HFFc6 (cell line): ENCODE results near the gene LYPLAL1. TPM values are rescaled to one million over a fixed set of nuclear protein-coding genes. Genes with fewer than 3 reads are reported as not detected.

Source experiments
- DNase-seq: peaks from one replicate; pipeline ENCODE4 v3.0.0-alpha.2; 2018
- H3K27ac Mint-ChIP-seq: 2 replicates; pipeline ENCODE4 v1.8.0; 2020; ENCODE audit warnings: mild to moderate bottlenecking, mixed read lengths
- H3K27me3 Mint-ChIP-seq: 2 replicates; pipeline ENCODE4 v1.8.0; 2021; ENCODE audit warnings: mild to moderate bottlenecking, moderate library complexity, mixed read lengths; ENCODE audit not compliant: insufficient read depth
- H3K36me3 Mint-ChIP-seq: 2 replicates; pipeline ENCODE4 v1.8.0; 2021; ENCODE audit warnings: low read depth, mixed read lengths
- H3K4me1 Mint-ChIP-seq: 2 replicates; pipeline ENCODE4 v1.8.0; 2020; ENCODE audit warnings: low read depth, mixed read lengths
- H3K4me3 Mint-ChIP-seq: 2 replicates; pipeline ENCODE4 v1.8.0; 2020; ENCODE audit warnings: mild to moderate bottlenecking, moderate library complexity, mixed read lengths
- H3K9me3 Mint-ChIP-seq: 2 replicates; pipeline ENCODE4 v1.8.0; 2020; ENCODE audit warnings: mild to moderate bottlenecking, mixed read lengths
- long read RNA-seq: library from polyadenylated mRNA; unstranded; transcript quantifications from one replicate; pipeline ENCODE4 v2.0.0, GENCODE V29; 2019
- total RNA-seq, 6 experiments: library from RNA; stranded (reverse); fragmentation: NEBNext Ultra II Directional; extraction: Animal tissue kit (Norgen Biotek cat#: 25700); gene quantifications; 2 replicates in 1 of 6; 3 replicates in 5 of 6; pipeline ENCODE4 v1.2.3, GENCODE V29; 2021
- TF ChIP-seq, protein P1 (sequence below): fragments of 200-600 bp; sonication (generic); IDR thresholded peaks from 2 replicates; pipeline ENCODE4 v1.5.0; 2021; ENCODE audit warnings: antibody characterized with exemption, mild to moderate bottlenecking

LYPLAL1 gene
- 10 to 100 TPM; 20.5 to 28.1 (median 22.3) TPM for total RNA-seq
- long read RNA-seq, transcript LYPLAL1-202 (5 exons, 1,898 nt) = major isoform, 24 of 35 reads
- long read RNA-seq, transcript LYPLAL1-203 (4 exons, 1,703 nt) = minor isoform, 5 of 35 reads
- long read RNA-seq, partial matches to known transcripts = 1 of 35 reads
- long read RNA-seq, other reads (novel, unspliced or antisense) = 0 of 35 reads

DNA sequence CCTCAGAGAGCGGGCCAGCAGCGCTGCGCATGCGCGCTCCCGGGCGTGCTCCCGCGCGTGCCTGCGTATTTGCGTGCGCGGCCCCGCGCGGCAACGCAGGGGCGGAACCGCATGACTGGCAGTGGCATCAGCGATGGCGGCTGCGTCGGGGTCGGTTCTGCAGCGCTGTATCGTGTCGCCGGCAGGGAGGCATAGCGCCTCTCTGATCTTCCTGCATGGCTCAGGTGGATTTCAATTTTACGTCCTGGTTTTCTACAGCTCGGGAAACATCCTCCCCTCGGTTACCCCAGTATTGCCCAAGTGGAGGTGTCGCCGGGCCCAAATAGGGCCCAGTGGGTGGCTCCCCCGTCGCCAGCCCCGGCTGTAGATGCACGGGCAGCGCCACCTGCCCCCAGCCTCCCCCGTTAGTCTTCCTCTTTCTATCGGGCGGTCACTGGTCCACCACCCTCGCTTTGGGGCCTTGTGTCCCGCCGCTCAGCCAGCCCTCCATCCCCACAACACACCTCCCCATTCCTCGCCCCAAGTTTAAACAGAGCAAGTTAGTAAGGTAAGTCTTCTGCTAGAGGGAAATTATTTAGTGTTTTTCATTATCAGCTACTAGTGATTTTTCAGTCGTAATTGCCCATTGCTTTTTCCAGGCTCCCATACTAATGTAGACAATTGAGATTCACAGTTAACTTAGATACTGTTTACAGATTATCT, at the start of gene LYPLAL1:
TSS of gene LYPLAL1 (plus strand) at position 121 of the 702 bp plus-strand sequence. CDS start at position 134, 13 bp downstream.
- peaks cover 24% of the 10 kb centered on the region for H3K4me1 Mint-ChIP-seq
- DNase-seq = peak; percentile 79
- peaks cover 14% of the 10 kb centered on the region for H3K36me3 Mint-ChIP-seq
- H3K4me3 Mint-ChIP-seq = peak within 1 kb of the TSS; percentile 95
- H3K27me3 Mint-ChIP-seq = no peaks in the 10 kb centered on the region
- TF ChIP-seq, protein P1, sequence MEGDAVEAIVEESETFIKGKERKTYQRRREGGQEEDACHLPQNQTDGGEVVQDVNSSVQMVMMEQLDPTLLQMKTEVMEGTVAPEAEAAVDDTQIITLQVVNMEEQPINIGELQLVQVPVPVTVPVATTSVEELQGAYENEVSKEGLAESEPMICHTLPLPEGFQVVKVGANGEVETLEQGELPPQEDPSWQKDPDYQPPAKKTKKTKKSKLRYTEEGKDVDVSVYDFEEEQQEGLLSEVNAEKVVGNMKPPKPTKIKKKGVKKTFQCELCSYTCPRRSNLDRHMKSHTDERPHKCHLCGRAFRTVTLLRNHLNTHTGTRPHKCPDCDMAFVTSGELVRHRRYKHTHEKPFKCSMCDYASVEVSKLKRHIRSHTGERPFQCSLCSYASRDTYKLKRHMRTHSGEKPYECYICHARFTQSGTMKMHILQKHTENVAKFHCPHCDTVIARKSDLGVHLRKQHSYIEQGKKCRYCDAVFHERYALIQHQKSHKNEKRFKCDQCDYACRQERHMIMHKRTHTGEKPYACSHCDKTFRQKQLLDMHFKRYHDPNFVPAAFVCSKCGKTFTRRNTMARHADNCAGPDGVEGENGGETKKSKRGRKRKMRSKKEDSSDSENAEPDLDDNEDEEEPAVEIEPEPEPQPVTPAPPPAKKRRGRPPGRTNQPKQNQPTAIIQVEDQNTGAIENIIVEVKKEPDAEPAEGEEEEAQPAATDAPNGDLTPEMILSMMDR = peak; percentile 47; the same call in 1 of the 2 replicates
- H3K9me3 Mint-ChIP-seq = no peaks in the 10 kb centered on the region
- H3K27ac Mint-ChIP-seq = peak within 1 kb of the TSS; percentile 92

DNA sequence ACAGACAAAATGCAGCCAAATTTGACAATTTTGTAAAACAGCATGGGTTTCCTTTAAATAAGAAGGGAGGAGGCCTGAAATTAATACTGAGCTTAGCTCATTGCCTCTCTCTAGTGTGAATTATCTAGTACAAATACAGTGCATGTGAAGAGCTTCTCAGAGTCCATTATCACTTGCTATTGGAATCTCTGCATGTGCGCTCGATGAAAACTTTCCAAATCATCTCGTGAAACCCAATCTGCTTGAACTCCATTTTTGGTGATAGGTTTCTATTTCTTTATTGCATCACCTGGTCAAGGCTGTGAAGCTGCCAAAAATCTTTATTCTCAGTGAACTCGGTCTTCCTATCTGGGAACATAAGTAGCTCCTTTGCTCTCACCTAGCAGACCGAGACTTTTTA, 49.5 kb upstream of the LYPLAL1 start:
- Mint-ChIP-seq H3K27ac (no peak overlapping the region), H3K4me3 (no peak overlapping the region), H3K4me1 (peaks cover 57% of the 10 kb centered on the region), H3K27me3 (no peaks in the 10 kb centered on the region), H3K9me3 (no peaks in the 10 kb centered on the region), H3K36me3 (no peaks in the 10 kb centered on the region)
- no peak for DNase-seq
- TF ChIP-seq, protein P1 = no peak

DNA sequence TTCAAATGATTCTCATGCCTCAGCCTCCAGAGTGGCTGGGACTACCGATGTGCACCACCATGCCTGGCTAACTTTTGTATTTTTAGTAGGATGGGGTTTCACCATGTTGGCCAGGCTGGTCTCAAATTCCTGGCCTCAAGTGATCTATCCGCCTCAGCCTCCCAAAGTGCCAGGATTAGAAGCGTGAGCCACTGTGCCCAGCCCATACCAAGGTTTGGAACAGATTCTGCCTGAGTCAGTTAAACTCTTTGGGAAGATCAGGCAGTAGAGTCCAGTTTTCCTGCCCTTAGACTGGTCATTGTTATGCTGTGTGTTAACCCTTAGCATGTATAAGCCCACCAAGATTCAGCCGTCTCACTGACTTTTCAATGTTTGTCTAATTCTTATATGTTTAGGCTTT, 48.3 kb upstream of the LYPLAL1 start:
- Mint-ChIP-seq H3K36me3 (no peaks in the 10 kb centered on the region), H3K27ac (no peak overlapping the region), H3K27me3 (no peaks in the 10 kb centered on the region), H3K4me3 (no peak overlapping the region), H3K9me3 (no peaks in the 10 kb centered on the region), H3K4me1 (peaks cover 49% of the 10 kb centered on the region)
- TF ChIP-seq, protein P1 = no peak
- no peak for DNase-seq

DNA sequence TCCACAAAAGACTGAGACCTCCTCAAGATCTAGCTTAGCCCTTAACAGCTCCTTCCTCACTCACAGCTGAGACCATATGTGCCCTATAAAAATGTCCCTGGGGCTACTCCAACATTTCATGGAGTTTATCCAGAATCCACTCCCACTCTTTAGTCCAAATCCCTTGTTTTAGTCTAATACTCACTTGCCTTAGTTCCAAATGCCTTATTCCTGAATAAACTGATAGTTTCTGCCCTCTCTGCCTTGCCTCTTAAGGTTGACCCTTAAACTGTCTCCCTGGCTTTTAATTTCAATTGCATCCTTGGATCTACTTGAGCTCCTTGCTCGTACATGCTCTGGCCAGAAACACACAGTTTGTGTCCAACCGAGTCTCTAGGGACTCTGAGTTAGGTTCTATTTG, 47.3 kb upstream of the LYPLAL1 start:
- H3K4me1 Mint-ChIP-seq = peaks cover 39% of the 10 kb centered on the region
- H3K27ac Mint-ChIP-seq = no peak overlapping the region
- H3K9me3 Mint-ChIP-seq = no peaks in the 10 kb centered on the region
- H3K36me3 Mint-ChIP-seq = no peaks in the 10 kb centered on the region
- no peaks in the 10 kb centered on the region for H3K27me3 Mint-ChIP-seq
- H3K4me3 Mint-ChIP-seq = no peak overlapping the region
- TF ChIP-seq, protein P1 = no peak
- no peak for DNase-seq

DNA sequence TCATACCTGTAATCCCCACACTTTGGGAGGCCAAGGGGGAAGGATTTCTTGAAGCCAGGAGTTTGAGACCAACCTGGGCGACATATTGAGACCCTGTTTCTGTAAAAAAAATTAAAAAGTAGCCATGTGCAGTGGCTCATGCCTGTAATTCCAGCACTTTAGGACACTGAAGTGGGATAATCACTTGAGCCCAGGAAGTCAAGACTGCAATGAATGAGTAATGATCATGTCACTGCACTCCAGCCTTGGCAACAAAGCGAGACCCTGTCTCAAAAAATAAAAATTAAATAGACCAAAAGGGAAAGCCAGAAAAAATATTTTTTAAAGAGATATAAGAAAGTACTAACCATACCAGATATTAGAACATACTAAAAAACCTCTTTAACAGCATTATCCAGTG, 44.7 kb upstream of the LYPLAL1 start:
- Mint-ChIP-seq H3K4me3 (no peak overlapping the region), H3K9me3 (no peaks in the 10 kb centered on the region), H3K4me1 (peaks cover 22% of the 10 kb centered on the region), H3K27ac (no peak overlapping the region), H3K36me3 (no peaks in the 10 kb centered on the region), H3K27me3 (no peaks in the 10 kb centered on the region)
- TF ChIP-seq, protein P1 = no peak
- no peak for DNase-seq
